Globus pallidus (tissue), 1 donor: ENCODE data around the gene SWAP70.
A peak's percentile ranks its signal among the peaks of the same experiment; 100 is the strongest.
"Not testable (repeated sequence)": the region's sequence is repeated elsewhere in the genome, so short reads cannot be mapped to it uniquely, and the experiment has no call there.

ENCODE experiments used
- DNase-seq: peaks from one replicate; pipeline ENCODE4 v3.0.0-alpha.2; 2015; ENCODE audit warnings: low spot score

Gene SWAP70

GRCh38 chr11:9663699-9664275, at the start of gene SWAP70:
Gene SWAP70, plus strand, starts transcription at chr11:9664077. Its CDS starts 103 bp downstream, at chr11:9664180.
- DNase-seq, result peak; percentile 75

- DNase-seq, result no peak
Observed at GRCh38 chr11:9615031-9615451, 48.8 kb upstream of the SWAP70 start.

- no peak for DNase-seq
Observed at GRCh38 chr11:9616042-9616675, 47.7 kb upstream of the SWAP70 start.

- no peak for DNase-seq
Observed at GRCh38 chr11:9616858-9617257, 47.0 kb upstream of the SWAP70 start.

GRCh38 chr11:9617940-9618339, 45.9 kb upstream of the SWAP70 start:
- no peak for DNase-seq

GRCh38 chr11:9619004-9619403, 44.9 kb upstream of the SWAP70 start:
- no peak for DNase-seq

- no peak for DNase-seq
Observed at GRCh38 chr11:9619971-9620370, 43.9 kb upstream of the SWAP70 start.

- DNase-seq, result not testable (repeated sequence)
Observed at GRCh38 chr11:9622353-9622752, 41.5 kb upstream of the SWAP70 start.

- DNase-seq, result not testable (repeated sequence)
Observed at GRCh38 chr11:9623053-9623452, 40.8 kb upstream of the SWAP70 start.

GRCh38 chr11:9624448-9624847, 39.4 kb upstream of the SWAP70 start:
- no peak for DNase-seq

- no peak for DNase-seq
Observed at GRCh38 chr11:9625162-9625561, 38.7 kb upstream of the SWAP70 start.

GRCh38 chr11:9625728-9626127, 38.1 kb upstream of the SWAP70 start:
- no peak for DNase-seq

- DNase-seq, result no peak
Observed at GRCh38 chr11:9626496-9627394, 37.1 kb upstream of the SWAP70 start.

GRCh38 chr11:9629064-9629463, 34.8 kb upstream of the SWAP70 start:
- DNase-seq, result no peak

GRCh38 chr11:9633679-9634078, 30.2 kb upstream of the SWAP70 start:
- no peak for DNase-seq

GRCh38 chr11:9636691-9637090, 27.2 kb upstream of the SWAP70 start:
- no peak for DNase-seq

- no peak for DNase-seq
Observed at GRCh38 chr11:9639099-9639498, 24.8 kb upstream of the SWAP70 start.

GRCh38 chr11:9639985-9640384, 23.9 kb upstream of the SWAP70 start:
- DNase-seq, result peak; percentile 26

GRCh38 chr11:9642894-9643293, 21.0 kb upstream of the SWAP70 start:
- DNase-seq, result peak; percentile 20

GRCh38 chr11:9643751-9644150, 20.1 kb upstream of the SWAP70 start:
- DNase-seq, result no peak

- DNase-seq, result no peak
Observed at GRCh38 chr11:9645881-9646280, 18.0 kb upstream of the SWAP70 start.

- DNase-seq, result no peak
Observed at GRCh38 chr11:9646324-9646723, 17.6 kb upstream of the SWAP70 start.

- DNase-seq, result no peak
Observed at GRCh38 chr11:9651481-9651880, 12.4 kb upstream of the SWAP70 start.
